IPS DF 6.9 (cell line): ENCODE results near the gene DCST2.

Experiments
- DNase-seq: peaks from one replicate; pipeline ENCODE4 v3.0.0-alpha.2; 2013; ENCODE audit warnings: low read depth, low spot score
- H3K27ac ChIP-seq: one replicate; pipeline ENCODE4 v1.5.1; 2013; ENCODE audit warnings: low read length, control low read depth
- H3K27me3 ChIP-seq: 2 replicates; pipeline ENCODE4 v1.6.1; 2013; ENCODE audit warnings: mild to moderate bottlenecking, low read length; ENCODE audit not compliant: control insufficient read depth, insufficient read depth
- H3K36me3 ChIP-seq: 2 replicates; pipeline ENCODE4 v1.6.1; 2013; ENCODE audit warnings: low read length; ENCODE audit not compliant: control insufficient read depth, insufficient read depth
- H3K4me1 ChIP-seq: 2 replicates; pipeline ENCODE4 v1.6.1; 2013; ENCODE audit warnings: low read length; ENCODE audit not compliant: control insufficient read depth, insufficient read depth
- H3K4me3 ChIP-seq: 2 replicates; pipeline ENCODE4 v1.5.1; 2013; ENCODE audit warnings: mild to moderate bottlenecking, low read length
- H3K9me3 ChIP-seq: 2 replicates; pipeline ENCODE4 v1.6.1; 2013; ENCODE audit warnings: low read length, inconsistent platforms; ENCODE audit not compliant: control insufficient read depth, insufficient read depth
- WGBS: extraction: QIAGEN DNeasy Blood & Tissue Kit; methylation state at CpG from one replicate; pipeline ENCODE4 v1.1.7; 2013; ENCODE audit warnings: mixed read lengths, missing lambda C conversion rate; ENCODE audit not compliant: insufficient read length, insufficient coverage; 5-methylcytosine and 5-hydroxymethylcytosine counted together

Gene DCST2

DNA sequence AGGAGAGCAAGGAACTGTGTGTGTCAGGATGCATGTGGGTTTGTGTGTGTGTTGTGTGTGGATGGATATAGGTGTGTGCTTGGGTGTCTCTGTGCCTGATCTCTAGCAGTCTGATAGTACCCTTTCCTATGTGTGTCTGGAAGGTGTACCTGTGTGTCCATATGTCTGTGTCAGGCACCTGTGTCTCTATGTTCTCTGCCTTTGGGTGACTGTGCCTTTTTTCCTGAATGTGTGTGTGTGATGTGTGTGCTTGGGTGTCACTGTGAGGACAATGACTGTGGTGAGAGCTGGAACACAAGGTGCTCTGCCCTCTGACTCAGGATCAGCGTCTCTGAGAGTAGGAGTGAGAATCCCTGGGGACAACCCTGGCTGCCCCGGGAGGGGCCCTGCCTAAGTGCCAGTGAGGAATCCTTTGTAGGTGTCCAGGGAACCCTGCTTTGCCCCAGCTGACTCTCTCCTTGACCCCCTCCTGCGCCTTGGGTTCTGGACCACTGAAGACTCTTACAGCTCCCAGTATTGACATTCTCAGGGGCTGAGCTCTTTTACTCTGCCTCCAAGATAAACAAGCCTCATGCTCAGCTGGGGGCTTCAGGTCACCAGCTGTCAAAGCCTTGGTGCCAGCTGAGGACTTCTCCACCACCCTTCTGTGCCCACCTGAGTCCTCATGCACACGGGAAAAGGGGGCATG lies 44.3 kb upstream of the DCST2 start:
- no peak for DNase-seq
- WGBS = no CpG with 5 or more reads among the region's 4 CpGs
- no peaks in the 10 kb centered on the region for H3K36me3 ChIP-seq
- peaks cover 40% of the 10 kb centered on the region for H3K27me3 ChIP-seq
- no peaks in the 10 kb centered on the region for H3K9me3 ChIP-seq
- peaks cover 4% of the 10 kb centered on the region; the same call in 1 of the 2 replicates for H3K4me1 ChIP-seq
- no peak overlapping the region for H3K27ac ChIP-seq
- H3K4me3 ChIP-seq = peak overlapping the region; percentile 55; the same call in 1 of the 2 replicates

DNA sequence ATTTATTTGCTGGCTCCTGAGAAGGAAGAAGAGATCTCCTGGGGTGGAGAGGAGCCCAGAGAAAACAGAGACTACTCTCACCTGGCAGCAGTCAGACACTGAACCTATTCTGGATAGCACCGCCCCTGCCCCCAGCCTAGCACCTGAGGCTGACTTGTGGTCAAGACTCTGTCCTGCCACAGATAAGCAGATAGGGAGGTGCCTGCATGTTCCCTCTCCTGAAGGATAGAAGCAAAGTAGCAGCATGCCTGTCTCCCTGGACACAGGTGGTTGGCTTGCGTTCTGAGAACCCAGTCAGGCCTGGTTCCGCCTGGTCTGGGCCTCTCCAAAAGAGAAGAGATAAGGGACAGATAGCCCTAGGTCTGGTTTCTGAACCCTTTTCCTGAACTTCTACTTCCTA lies 43.8 kb upstream of the DCST2 start:
- Histone ChIP-seq H3K27me3 (peaks cover 35% of the 10 kb centered on the region), H3K27ac (no peak overlapping the region), H3K36me3 (no peaks in the 10 kb centered on the region), H3K4me3 (no peak overlapping the region), H3K4me1 (peaks cover 7% of the 10 kb centered on the region), H3K9me3 (no peaks in the 10 kb centered on the region)
- WGBS = no CpG with 5 or more reads among the region's 3 CpGs
- DNase-seq = no peak

DNA sequence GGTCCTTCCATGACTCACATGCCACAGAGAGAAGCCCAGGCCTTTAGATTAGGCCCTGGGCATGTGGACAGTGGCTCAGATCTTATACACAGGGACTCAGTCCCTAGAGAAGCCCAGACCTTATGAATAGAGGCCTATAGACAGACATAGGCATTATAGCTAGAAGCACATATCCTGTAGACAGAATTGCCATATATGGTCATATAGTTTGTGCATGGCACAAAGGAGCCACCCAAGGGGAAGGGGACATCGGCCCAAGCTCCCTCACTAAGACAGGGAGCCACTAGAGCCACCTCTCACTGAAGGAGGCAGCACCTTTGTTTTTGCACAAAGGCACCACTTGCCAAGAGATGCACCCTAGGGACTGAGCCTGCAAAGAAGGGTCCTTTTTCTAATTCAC lies 42.8 kb upstream of the DCST2 start:
- Histone ChIP-seq H3K27me3 (peaks cover 26% of the 10 kb centered on the region), H3K36me3 (no peaks in the 10 kb centered on the region), H3K4me3 (no peak overlapping the region), H3K9me3 (no peaks in the 10 kb centered on the region), H3K4me1 (peaks cover 10% of the 10 kb centered on the region), H3K27ac (no peak overlapping the region)
- WGBS = no CpG with 5 or more reads among the region's 1 CpG
- DNase-seq = no peak

DNA sequence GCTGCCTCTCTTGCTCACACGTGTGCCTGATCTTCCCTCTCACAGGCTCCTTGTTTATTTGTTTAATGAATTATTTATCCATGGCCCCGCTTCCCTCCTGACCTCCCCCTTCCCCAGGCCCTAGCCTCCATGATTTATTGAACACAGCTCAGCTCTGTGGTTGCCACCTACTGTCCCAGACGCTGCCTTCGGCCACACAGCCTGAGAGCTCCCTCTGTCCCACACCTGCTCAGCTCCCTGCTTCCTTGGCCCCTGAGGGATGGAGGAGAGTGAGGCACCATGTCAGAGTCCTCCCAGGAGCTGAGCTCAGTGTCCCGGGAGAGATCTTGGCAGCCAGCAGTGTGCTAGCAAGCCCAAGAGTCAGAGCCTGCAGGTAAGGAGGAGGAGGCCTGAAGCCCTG lies 42.0 kb upstream of the DCST2 start:
- H3K36me3 ChIP-seq = no peaks in the 10 kb centered on the region
- peaks cover 10% of the 10 kb centered on the region for H3K4me1 ChIP-seq
- H3K27me3 ChIP-seq = peaks cover 22% of the 10 kb centered on the region
- no peak for DNase-seq
- H3K4me3 ChIP-seq = no peak overlapping the region
- H3K27ac ChIP-seq = no peak overlapping the region
- WGBS = no CpG with 5 or more reads among the region's 5 CpGs
- no peaks in the 10 kb centered on the region for H3K9me3 ChIP-seq

DNA sequence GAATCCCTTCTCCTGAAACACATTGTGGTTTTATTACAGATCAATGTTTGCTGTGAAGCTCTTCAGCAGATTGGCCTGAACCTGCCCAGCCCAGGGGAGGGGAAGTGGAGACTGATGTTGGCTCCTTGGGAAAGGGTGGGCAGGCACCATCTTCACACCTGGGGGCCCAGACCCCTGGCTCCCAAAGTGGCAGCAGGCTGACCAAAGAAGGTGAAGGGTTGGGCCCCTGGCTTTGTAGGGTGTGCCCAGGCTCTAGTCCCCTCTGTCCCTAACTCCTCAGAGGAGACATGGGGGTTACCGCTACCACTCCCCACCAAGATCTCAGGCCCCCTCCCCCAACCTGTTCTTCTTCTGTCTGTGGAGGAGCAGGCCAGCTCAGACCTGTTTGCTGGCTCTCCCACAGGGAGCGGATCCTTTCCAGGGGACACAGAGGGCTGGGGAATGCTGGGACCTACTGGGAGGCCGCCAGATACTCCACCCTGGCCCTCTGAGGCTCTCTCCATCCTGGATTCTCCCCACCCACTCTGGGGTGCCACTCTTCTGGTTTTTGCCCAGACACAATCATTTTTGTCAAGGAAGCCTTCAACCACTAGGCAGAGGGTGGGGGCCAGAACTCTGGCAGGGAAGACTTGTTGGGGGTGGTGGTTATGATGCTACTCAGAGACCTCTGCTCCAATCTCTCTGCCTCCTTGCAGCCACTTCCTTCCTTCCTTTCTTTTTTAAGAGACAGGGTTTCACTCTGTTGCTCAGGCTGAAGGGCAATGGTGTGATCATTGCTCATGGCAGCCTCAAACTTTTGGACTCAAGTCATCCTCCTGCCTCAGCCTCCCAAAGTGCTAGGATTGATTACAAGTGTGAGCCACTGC lies 40.0 kb upstream of the DCST2 start:
- Histone ChIP-seq H3K4me3 (no peak overlapping the region), H3K9me3 (no peaks in the 10 kb centered on the region), H3K4me1 (peaks cover 14% of the 10 kb centered on the region), H3K36me3 (no peaks in the 10 kb centered on the region), H3K27ac (no peak overlapping the region), H3K27me3 (peaks cover 10% of the 10 kb centered on the region)
- WGBS = no CpG with 5 or more reads among the region's 3 CpGs
- no peak for DNase-seq

DNA sequence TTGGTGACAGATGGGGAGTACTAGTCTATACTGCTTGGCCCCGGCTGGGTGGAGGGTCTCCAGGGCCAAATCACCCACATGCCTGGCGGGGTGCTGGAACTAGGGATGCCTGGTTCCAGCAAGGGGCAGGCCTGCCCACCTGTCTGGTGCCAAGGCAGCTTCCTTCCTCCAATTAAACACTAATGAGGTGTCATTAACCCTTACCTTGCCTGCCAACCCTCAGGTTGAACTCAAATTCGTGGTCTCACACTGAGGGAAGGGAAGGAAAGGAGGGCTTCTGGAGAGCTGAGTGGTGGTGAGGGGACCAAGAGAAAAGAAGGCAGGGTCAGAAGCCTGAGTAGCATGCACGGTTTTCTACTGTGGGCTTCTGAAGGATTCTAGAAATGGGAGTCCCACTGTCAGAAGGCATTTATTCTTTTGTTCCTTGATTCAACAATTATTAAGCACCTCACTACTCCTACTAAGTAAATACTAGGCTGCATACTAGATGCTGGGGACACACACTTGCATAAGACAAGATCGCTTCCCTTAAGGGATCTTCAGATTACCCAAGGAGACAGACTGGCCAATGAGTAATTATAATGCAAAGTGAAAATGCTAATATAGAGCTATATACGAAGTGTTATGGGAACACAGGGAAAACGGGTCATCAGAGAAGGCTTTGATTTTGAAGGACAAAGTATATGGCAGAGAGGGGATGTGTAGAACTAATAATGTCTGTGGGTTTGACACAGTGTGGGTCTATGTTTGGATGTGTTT lies 39.1 kb upstream of the DCST2 start:
- Histone ChIP-seq H3K27ac (no peak overlapping the region), H3K4me1 (peaks cover 13% of the 10 kb centered on the region), H3K27me3 (peaks cover 4% of the 10 kb centered on the region), H3K9me3 (no peaks in the 10 kb centered on the region), H3K4me3 (no peak overlapping the region), H3K36me3 (no peaks in the 10 kb centered on the region)
- DNase-seq = no peak
- WGBS = no CpG with 5 or more reads among the region's 7 CpGs

DNA sequence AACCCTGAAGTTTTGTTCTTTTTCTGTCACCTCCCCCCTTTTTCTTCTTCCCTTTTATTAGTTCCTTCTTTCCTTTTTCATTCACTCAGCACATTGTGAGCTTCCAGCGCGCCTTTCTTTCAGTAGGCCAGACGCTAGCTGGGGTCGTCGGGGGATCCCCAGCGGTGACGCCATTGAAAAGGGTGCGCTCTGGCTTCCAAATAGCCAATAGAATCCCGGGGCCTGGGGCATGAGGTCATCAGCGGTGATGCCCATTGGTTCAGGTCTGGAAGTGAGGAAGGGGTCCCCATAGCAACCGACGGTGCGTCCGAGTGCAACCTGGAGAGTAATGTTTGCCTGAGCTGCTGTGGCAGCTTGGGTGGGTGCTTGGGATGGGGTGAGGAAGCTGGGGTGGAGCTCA lies 38.1 kb upstream of the DCST2 start:
- DNase-seq = no peak
- H3K4me1 ChIP-seq = peaks cover 13% of the 10 kb centered on the region
- no peaks in the 10 kb centered on the region for H3K9me3 ChIP-seq
- H3K4me3 ChIP-seq = no peak overlapping the region
- WGBS = no CpG with 5 or more reads among the region's 14 CpGs
- no peaks in the 10 kb centered on the region for H3K36me3 ChIP-seq
- no peak overlapping the region for H3K27ac ChIP-seq
- H3K27me3 ChIP-seq = no peaks in the 10 kb centered on the region

DNA sequence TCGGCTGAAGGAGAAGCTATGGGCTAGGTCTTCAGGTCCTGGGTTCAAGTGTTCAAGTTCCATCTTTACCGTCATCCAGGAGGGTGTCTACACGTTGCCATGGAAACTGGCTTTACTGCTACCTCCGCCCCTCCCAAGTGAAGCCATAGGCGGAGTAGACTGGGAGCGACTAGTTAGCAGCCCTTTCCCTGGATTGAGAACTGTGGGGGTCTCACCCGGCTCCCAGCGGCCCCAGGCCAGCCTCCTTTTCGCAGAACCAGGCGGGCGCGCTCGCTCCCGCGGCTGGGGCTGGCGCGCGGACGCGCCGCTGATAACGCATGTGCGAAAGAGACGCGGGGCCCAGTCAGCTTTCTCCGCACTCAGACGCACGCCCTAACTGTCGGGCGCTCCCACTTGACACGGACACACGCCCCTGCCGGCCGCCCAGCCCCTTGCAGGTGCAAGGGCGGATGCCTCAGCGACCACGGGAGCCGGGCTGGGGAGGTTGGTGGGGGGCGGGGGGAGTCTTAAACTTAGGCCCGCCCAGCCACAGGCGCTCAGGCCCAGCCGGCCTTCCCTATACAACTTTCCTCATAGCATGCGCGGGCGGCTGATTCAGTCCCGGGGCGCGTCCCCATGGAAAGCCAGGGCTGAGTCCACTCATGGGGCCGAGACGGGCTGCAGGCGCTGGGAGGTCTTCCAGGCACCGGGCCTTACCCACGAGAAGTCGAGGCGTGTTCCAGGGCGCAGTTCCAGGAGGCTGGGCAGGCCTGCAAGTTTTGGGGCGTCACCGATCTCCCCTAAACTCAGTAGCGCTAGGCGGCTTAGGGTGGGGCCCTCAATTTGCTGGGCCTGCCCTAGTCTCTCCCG lies 37.4 kb upstream of the DCST2 start:
- DNase-seq = no peak
- H3K4me3 ChIP-seq = peak overlapping the region; percentile 32; the same call in 1 of the 2 replicates

DNA sequence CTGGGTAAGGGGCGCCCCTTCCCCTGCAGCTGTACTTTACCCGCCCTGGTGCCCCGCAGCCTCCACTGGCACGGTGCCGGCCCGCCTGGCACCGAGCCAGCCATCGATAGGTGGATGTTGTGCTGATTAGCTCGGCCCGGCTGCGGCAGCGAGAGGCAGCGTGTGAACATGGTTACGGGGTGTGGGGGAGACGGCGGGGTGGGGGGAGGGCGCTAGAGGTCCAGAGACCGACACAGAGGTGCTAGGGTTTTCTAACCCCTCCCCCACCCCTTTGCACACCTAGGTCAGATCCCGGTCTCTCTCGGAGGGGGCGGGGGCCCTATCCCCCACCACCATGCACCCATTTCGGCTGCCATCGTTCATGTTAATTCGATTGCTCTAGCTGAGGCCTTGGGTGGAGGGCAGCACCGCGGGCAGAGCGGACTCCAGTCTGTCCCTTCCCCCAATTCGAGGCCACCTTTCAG lies 36.6 kb upstream of the DCST2 start:
- H3K4me3 ChIP-seq = peak overlapping the region; percentile 32; the same call in 1 of the 2 replicates
- H3K9me3 ChIP-seq = no peaks in the 10 kb centered on the region
- peaks cover 4% of the 10 kb centered on the region; the same call in 1 of the 2 replicates for H3K36me3 ChIP-seq
- WGBS = no CpG with 5 or more reads among the region's 28 CpGs
- no peaks in the 10 kb centered on the region for H3K27me3 ChIP-seq
- no peak overlapping the region for H3K27ac ChIP-seq
- H3K4me1 ChIP-seq = peaks cover 13% of the 10 kb centered on the region
- DNase-seq = no peak

More for the DNA sequence above, 37.4 kb upstream of the DCST2 start:
- no peaks in the 10 kb centered on the region for H3K27me3 ChIP-seq
- no CpG with 5 or more reads among the region's 61 CpGs for WGBS
- H3K4me1 ChIP-seq = peaks cover 13% of the 10 kb centered on the region
- H3K9me3 ChIP-seq = no peaks in the 10 kb centered on the region
- H3K36me3 ChIP-seq = peaks cover 4% of the 10 kb centered on the region; the same call in 1 of the 2 replicates
- no peak overlapping the region for H3K27ac ChIP-seq
